Esophagus squamous epithelium (tissue), 5 donors: ENCODE measurements around the gene QKI. TPM values are rescaled to one million over a fixed set of nuclear protein-coding genes. Genes with fewer than 3 reads are reported as not detected.

Experiments used
- DNase-seq: peaks from one replicate; lab custom pipeline; 2025; lab: John Stamatoyannopoulos, UW
- H3K27ac ChIP-seq, 4 donors: fragments of 200-600 bp; sonication (generic); one replicate each; pipeline ENCODE4 v1.5.1; 2016 to 2019; ENCODE audit warnings: mild to moderate bottlenecking in 1 of 4
- H3K27me3 ChIP-seq, 4 donors: fragments of 200-600 bp; sonication (generic); 1 replicate in 3 of 4; 2 replicates in 1 of 4; pipeline versions ENCODE4 v1.5.1 to v1.6.0; 2017 to 2021; ENCODE audit warnings: antibody characterized with exemption in 1 of 4
- H3K36me3 ChIP-seq, 3 donors: fragments of 200-600 bp; sonication (generic); one replicate each; pipeline ENCODE4 v1.5.1; 2016 to 2019
- H3K4me1 ChIP-seq, 3 donors: fragments of 200-600 bp; sonication (generic); one replicate each; pipeline ENCODE4 v1.5.1; 2017 to 2019
- H3K4me3 ChIP-seq, 4 donors: fragments of 200-600 bp; sonication (generic); 1 replicate in 3 of 4; 2 replicates in 1 of 4; pipeline ENCODE4 v1.5.1; 2016 to 2019; ENCODE audit warnings: mild to moderate bottlenecking in 2 of 4, moderate library complexity in 1 of 4
- H3K9me3 ChIP-seq, 3 donors: fragments of 200-600 bp; sonication (generic); one replicate each; pipeline ENCODE4 v1.5.1; 2016 to 2019
- POLR2A ChIP-seq, 4 donors: fragments of 450-650 bp; IDR thresholded peaks; one replicate each; pipeline ENCODE4 v1.6.1; 2017; ENCODE audit warnings: antibody characterized with exemption in 4 of 4, mild to moderate bottlenecking in 4 of 4, moderate library complexity in 3 of 4
- WGBS, 2 donors: methylation state at CpG; one replicate each; pipeline ENCODE4 v1.1.5; 2018; 5-methylcytosine and 5-hydroxymethylcytosine counted together
- intact Hi-C: fragments of 100-400 bp; cut with DNase I; formaldehyde crosslinking; loops from one replicate; pipeline ENCODE4 v1.15.0; 2022
- total RNA-seq, 4 donors: library from RNA; depleted of rRNA; stranded (reverse); fragments of >200 nt; gene quantifications; one replicate each; pipeline ENCODE4 v1.1.0, GENCODE V29; 2016
- TF ChIP-seq, protein P1 (sequence below), 6 experiments: fragments of 450-650 bp in 4 of 6; fragments of 200-600 bp in 2 of 6; sonication (generic) in 2 of 6; IDR thresholded peaks; one replicate each; pipeline ENCODE4 v1.5.1; 2016 to 2019; ENCODE audit warnings: antibody characterized with exemption in 6 of 6, mild to moderate bottlenecking in 4 of 6, moderate library complexity in 4 of 6
- donor health status: DM: yes; HTN: yes; CAD: no.

Gene QKI
- total RNA-seq, 4 donors from 2014 or later: 46.2 to 149 (median 65.4) TPM

DNA sequence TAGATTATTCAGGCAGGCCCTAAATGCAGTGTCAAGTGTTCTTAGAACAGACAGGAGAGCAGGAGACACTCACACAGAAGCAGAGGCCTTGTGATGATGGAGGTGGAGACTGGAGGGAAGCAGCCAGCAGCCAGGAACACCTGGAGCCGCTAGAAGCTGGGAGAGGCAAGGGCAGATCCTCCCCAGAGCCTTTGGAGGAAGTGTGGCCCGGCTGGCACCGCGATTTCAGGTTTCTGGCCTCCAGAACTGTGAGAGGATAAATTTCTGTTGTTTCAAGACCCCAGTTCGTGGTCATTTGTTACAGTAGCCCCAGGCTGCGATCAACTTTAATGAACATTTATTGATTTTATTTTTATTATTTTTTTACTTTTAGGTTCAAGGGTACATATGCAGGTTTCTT lies 203.0 kb downstream of the QKI start:
- H3K4me1 ChIP-seq: no peaks in the 10 kb centered on the region
- TF ChIP-seq, protein P1, sequence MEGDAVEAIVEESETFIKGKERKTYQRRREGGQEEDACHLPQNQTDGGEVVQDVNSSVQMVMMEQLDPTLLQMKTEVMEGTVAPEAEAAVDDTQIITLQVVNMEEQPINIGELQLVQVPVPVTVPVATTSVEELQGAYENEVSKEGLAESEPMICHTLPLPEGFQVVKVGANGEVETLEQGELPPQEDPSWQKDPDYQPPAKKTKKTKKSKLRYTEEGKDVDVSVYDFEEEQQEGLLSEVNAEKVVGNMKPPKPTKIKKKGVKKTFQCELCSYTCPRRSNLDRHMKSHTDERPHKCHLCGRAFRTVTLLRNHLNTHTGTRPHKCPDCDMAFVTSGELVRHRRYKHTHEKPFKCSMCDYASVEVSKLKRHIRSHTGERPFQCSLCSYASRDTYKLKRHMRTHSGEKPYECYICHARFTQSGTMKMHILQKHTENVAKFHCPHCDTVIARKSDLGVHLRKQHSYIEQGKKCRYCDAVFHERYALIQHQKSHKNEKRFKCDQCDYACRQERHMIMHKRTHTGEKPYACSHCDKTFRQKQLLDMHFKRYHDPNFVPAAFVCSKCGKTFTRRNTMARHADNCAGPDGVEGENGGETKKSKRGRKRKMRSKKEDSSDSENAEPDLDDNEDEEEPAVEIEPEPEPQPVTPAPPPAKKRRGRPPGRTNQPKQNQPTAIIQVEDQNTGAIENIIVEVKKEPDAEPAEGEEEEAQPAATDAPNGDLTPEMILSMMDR (IDR thresholded peaks at IDR 0.05): no peak
- TF ChIP-seq POLR2A (IDR thresholded peaks at IDR 0.05): no peak
- H3K27me3 ChIP-seq: no peaks in the 10 kb centered on the region
- no peak overlapping the region for H3K4me3 ChIP-seq
- WGBS, 2 donors: 84 to 91% methylated on average over 6 of the region's 6 CpGs
- intact Hi-C loops: no loop called here
- no peak for DNase-seq
- H3K36me3 ChIP-seq: no peaks in the 10 kb centered on the region
- H3K27ac ChIP-seq: no peak overlapping the region
- no peaks in the 10 kb centered on the region for H3K9me3 ChIP-seq

DNA sequence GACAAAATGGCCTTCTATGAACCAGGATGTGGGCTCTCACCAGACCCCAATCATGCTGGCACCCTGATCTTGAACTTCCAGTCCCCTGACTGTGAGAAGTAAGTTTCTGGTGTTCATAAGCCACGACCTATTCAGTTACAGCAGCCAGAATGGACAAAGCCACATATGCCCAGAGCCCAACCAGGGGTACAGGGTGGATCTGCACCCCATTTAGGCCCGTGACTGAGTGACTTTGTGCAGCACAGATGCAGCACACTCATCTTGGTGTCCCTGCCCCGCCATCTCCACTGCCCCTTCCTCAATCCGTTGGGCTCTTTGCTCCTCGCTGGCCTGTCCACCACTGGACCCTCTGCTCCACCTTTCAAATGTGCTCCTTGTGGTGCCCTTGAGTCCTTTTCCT lies 205.6 kb downstream of the QKI start:
- Histone ChIP-seq H3K27ac (no peak overlapping the region), H3K36me3 (no peaks in the 10 kb centered on the region), H3K4me3 (no peak overlapping the region), H3K27me3 (no peaks in the 10 kb centered on the region), H3K9me3 (no peaks in the 10 kb centered on the region), H3K4me1 (no peaks in the 10 kb centered on the region)
- intact Hi-C loops: no loop called here
- TF ChIP-seq, protein P1 (IDR thresholded peaks at IDR 0.05): no peak
- TF ChIP-seq POLR2A (IDR thresholded peaks at IDR 0.05): no peak
- DNase-seq: no peak
- 85 to 90% methylated on average over 4 to 5 of the region's 5 CpGs for WGBS, 2 donors

DNA sequence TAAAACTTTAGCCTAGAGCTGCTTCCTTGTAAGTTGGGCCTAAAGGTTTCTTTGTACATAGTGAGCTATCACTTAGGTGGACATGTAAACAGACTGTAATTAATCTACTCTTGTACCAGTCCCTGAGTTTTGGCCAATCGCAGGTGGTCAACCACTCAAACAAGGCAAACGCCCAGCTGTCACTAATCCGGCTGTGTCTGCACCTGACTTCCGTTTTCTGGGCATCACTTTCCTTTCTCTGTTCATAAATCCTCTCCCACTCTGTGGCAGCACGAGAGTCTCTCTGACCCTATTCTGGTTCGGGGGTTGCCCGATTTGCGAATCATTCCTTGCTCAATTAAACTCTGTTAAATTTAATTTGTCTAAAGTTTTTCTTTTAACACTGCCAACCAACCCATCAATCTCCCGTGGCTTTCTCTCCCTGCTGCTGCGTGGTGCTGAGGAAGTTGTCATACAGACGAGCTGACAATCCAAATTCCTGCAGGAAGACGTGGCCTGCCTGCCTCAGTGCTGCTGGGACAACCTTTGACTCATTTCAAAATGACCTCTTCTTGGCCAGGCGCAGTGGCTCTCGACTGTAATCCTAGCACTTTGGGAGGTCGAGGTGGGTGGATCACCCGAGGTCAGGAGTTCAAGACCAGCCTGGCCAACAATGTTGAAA lies 206.3 kb downstream of the QKI start:
- TF ChIP-seq POLR2A (IDR thresholded peaks at IDR 0.05): no peak
- TF ChIP-seq, protein P1 (IDR thresholded peaks at IDR 0.05): no peak
- WGBS, 2 donors: 69 to 88% methylated on average over 14 to 15 of the region's 16 CpGs
- H3K36me3 ChIP-seq: no peaks in the 10 kb centered on the region

DNA sequence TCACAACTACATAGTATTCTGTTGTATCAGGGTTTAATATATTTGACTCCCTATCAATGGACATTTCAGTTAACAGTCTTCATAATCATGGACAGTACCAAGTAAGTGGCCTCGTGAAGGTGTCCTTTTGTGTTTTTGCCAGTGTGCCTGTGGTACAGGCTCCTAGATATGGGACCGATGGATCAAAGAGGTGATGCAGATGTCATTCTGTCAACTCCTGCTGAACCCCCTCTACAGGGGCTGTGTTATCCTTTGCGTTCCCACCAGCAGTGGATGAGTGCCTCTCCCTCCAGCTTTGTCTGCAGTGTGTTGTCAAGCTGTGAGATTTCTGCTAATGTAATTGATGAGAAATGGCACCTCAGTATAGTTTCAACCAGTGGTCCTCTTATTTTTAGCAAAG lies 210.7 kb downstream of the QKI start:
- Histone ChIP-seq H3K27ac (no peak overlapping the region), H3K27me3 (peaks cover 0 to 4% (median 0%) of the 10 kb centered on the region in 4 donors), H3K4me3 (no peak overlapping the region), H3K36me3 (no peaks in the 10 kb centered on the region), H3K9me3 (peaks cover 0 to 10% (median 0%) of the 10 kb centered on the region in 3 donors), H3K4me1 (peaks cover 0 to 10% (median 0%) of the 10 kb centered on the region in 3 donors)
- TF ChIP-seq, protein P1 (IDR thresholded peaks at IDR 0.05): no peak
- no peak for TF ChIP-seq POLR2A (IDR thresholded peaks at IDR 0.05)
- intact Hi-C loops: no loop called here
- 86 to 95% methylated on average over 3 of the region's 3 CpGs for WGBS, 2 donors
- no peak for DNase-seq

More for the DNA sequence above, 206.3 kb downstream of the QKI start:
- Histone ChIP-seq H3K27me3 (no peaks in the 10 kb centered on the region), H3K9me3 (no peaks in the 10 kb centered on the region), H3K27ac (no peak overlapping the region), H3K4me3 (no peak overlapping the region), H3K4me1 (no peaks in the 10 kb centered on the region)
- no peak for DNase-seq
- intact Hi-C loops: no loop called here

DNA sequence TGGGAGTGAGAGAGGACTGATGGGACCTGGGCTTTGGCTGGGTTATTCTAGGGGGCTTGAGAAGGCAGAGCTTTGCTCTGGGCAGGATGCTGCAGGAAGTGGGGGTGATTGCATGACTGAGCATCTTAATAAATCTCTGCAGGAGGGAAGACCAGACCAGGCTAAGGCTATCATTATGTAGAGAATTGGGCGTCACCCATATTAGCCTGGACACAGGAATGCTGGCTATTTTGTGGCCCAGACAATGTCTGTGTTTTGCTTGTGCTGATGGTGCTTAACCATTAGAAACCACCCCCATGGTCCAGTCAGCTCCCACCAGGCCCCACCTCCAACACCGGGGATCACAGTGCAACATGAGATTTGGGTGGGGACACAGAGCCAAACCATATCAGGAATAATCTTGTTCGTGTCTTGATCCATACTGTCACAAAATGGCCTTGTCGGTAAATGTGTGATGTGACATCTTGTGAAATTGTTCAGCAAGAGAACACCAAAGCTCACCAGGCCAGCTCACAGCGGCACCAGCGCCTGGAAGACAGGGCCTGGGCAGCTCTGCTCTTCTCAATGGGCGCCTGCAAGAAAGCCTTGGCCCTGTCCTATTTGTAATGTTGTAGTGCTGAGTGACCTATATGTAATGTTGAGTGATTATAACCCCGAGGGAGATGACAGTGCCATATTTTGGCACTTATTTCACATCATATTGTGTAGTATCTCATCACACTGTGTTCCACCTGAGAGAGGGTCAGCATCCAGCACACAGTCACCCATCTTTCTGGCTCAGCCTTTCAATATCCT lies 211.8 kb downstream of the QKI start:
- TF ChIP-seq, protein P1 (IDR thresholded peaks at IDR 0.05): no peak
- no peak for TF ChIP-seq POLR2A (IDR thresholded peaks at IDR 0.05)
- no peak overlapping the region for H3K27ac ChIP-seq
- H3K36me3 ChIP-seq: no peaks in the 10 kb centered on the region
- H3K4me1 ChIP-seq: peaks cover 0 to 17% (median 0%) of the 10 kb centered on the region in 3 donors
- peaks cover 0 to 15% (median 0%) of the 10 kb centered on the region in 3 donors for H3K9me3 ChIP-seq
- intact Hi-C loops: no loop called here
- H3K4me3 ChIP-seq: no peak overlapping the region
- DNase-seq: no peak
- 82 to 87% methylated on average over 3 to 8 of the region's 8 CpGs for WGBS, 2 donors
- peaks cover 0 to 14% (median 0%) of the 10 kb centered on the region in 4 donors for H3K27me3 ChIP-seq
